Ishikawa (cell line): ENCODE data around the gene APC.

ENCODE experiments used
- CEBPB ChIP-seq: IDR thresholded peaks from 2 replicates; pipeline ENCODE4 v1.6.1; 2012
- CREB1 ChIP-seq: IDR thresholded peaks from 2 replicates; pipeline ENCODE4 v1.6.1; 2012; ENCODE audit warnings: low read depth
- EGR1 ChIP-seq: IDR thresholded peaks from 2 replicates; pipeline ENCODE4 v1.6.1; 2012
- EP300 ChIP-seq: IDR thresholded peaks from 2 replicates; pipeline ENCODE4 v1.6.1; 2012; ENCODE audit warnings: borderline replicate concordance
- FOXM1 ChIP-seq: IDR thresholded peaks from 2 replicates; pipeline ENCODE4 v1.6.1; 2012; ENCODE audit warnings: low read depth, borderline replicate concordance
- NFIC ChIP-seq: IDR thresholded peaks from 2 replicates; pipeline ENCODE4 v1.6.1; 2012
- RAD21 ChIP-seq: IDR thresholded peaks from 2 replicates; pipeline ENCODE4 v1.6.1; 2012; ENCODE audit warnings: low read depth
- TAF1 ChIP-seq: IDR thresholded peaks from 2 replicates; pipeline ENCODE4 v1.6.1; 2012; ENCODE audit warnings: low read depth, mild to moderate bottlenecking
- TCF12 ChIP-seq: IDR thresholded peaks from 2 replicates; pipeline ENCODE4 v1.6.1; 2012; ENCODE audit warnings: low read depth
- TEAD4 ChIP-seq: IDR thresholded peaks from 2 replicates; pipeline ENCODE4 v1.6.1; 2012
- YY1 ChIP-seq: IDR thresholded peaks from 2 replicates; pipeline ENCODE4 v1.6.1; 2012; ENCODE audit warnings: low read depth
- ZBTB7A ChIP-seq: IDR thresholded peaks from 2 replicates; pipeline ENCODE4 v1.6.1; 2012; ENCODE audit warnings: low read depth
- TF ChIP-seq, protein P1 (sequence below): IDR thresholded peaks from 2 replicates; pipeline ENCODE4 v1.6.1; 2012
- TF ChIP-seq, protein P2 (sequence below): IDR thresholded peaks from 2 replicates; pipeline ENCODE4 v1.6.1; 2012
- TF ChIP-seq, protein P3 (sequence below): IDR thresholded peaks from 2 replicates; pipeline ENCODE4 v1.6.1; 2012; ENCODE audit warnings: low read depth, mild to moderate bottlenecking

The APC gene

GRCh38 chr5:112693301-112693700 lies 44.4 kb upstream of the APC start:
- TF ChIP-seq, protein P1, sequence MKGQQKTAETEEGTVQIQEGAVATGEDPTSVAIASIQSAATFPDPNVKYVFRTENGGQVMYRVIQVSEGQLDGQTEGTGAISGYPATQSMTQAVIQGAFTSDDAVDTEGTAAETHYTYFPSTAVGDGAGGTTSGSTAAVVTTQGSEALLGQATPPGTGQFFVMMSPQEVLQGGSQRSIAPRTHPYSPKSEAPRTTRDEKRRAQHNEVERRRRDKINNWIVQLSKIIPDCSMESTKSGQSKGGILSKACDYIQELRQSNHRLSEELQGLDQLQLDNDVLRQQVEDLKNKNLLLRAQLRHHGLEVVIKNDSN: no peak
- TF ChIP-seq FOXM1 (no peak), EGR1 (no peak), NFIC (no peak), TEAD4 (no peak), TCF12 (no peak), ZBTB7A (no peak), EP300 (no peak), RAD21 (no peak), CEBPB (no peak), TAF1 (no peak), YY1 (no peak), CREB1 (no peak)
- TF ChIP-seq, protein P2, sequence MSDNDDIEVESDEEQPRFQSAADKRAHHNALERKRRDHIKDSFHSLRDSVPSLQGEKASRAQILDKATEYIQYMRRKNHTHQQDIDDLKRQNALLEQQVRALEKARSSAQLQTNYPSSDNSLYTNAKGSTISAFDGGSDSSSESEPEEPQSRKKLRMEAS: no peak
- TF ChIP-seq, protein P3, sequence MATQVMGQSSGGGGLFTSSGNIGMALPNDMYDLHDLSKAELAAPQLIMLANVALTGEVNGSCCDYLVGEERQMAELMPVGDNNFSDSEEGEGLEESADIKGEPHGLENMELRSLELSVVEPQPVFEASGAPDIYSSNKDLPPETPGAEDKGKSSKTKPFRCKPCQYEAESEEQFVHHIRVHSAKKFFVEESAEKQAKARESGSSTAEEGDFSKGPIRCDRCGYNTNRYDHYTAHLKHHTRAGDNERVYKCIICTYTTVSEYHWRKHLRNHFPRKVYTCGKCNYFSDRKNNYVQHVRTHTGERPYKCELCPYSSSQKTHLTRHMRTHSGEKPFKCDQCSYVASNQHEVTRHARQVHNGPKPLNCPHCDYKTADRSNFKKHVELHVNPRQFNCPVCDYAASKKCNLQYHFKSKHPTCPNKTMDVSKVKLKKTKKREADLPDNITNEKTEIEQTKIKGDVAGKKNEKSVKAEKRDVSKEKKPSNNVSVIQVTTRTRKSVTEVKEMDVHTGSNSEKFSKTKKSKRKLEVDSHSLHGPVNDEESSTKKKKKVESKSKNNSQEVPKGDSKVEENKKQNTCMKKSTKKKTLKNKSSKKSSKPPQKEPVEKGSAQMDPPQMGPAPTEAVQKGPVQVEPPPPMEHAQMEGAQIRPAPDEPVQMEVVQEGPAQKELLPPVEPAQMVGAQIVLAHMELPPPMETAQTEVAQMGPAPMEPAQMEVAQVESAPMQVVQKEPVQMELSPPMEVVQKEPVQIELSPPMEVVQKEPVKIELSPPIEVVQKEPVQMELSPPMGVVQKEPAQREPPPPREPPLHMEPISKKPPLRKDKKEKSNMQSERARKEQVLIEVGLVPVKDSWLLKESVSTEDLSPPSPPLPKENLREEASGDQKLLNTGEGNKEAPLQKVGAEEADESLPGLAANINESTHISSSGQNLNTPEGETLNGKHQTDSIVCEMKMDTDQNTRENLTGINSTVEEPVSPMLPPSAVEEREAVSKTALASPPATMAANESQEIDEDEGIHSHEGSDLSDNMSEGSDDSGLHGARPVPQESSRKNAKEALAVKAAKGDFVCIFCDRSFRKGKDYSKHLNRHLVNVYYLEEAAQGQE: no peak

DNA sequence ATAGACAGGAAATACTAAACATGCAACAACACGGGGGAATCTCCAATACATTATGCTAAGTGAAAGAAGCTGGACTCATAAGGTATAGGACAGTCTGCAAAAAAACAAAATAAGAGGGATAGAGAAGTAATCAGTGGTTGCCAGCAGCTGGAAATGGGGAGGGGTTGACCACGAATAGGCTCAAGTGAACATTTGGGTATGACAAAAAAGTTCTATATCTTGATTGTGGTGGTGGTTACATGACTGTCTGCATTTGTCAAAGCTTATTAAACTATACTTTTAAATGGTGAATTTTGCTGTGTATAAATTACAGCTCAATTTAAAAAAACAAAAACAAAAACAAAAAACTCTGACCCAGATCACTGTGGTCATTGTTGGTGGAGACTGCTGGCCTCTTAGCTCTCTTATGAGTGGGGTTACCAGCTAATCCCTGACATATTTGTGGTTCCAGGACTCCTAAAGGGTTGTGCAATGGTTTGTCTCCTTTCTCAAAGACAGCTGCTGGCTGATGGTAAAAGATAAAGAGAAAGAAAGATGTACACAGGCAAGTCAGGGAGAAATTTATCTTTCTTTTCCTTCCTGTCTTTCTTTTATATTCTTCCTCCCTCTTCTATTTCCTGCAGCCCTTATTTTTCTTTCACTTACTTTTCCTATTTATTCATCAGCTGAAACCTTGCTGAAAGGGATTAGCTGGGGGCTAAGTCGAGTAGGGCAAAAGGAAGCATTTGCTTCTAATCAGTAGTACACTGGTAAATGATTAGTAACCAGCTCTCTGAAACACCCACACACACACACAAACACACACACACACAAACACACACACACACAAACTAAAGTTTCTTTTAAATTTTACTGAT lies 42.6 kb upstream of the APC start:
- TF ChIP-seq TCF12: no peak
- no peak for TF ChIP-seq EP300
- TF ChIP-seq ZBTB7A: no peak
- no peak for TF ChIP-seq YY1
- TF ChIP-seq CEBPB: no peak
- TF ChIP-seq, protein P1: no peak
- TF ChIP-seq NFIC: no peak
- TF ChIP-seq TEAD4: no peak

DNA sequence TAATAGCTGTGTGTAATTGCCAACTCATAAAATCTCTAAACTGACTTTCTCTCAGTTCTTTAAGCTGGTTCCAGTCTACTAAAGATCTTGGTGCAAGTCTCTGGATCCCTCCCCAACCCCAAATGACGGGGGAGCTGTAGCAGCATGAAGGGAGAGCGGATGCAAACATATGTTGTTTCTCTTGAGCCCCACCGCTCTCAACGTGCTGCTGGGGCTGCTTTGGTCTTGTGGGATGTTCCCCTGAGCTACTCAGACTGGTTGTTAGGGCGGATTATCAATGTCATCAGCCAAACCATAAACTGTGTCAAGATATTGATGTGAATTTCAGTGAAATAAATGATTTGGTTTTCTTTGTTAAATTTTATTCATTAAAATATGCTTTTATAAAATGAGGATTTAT lies 40.9 kb upstream of the APC start:
- TF ChIP-seq TCF12 (no peak), CEBPB (no peak), RAD21 (no peak), CREB1 (no peak), YY1 (no peak), TAF1 (no peak), EGR1 (no peak), EP300 (no peak), TEAD4 (no peak), ZBTB7A (no peak), FOXM1 (no peak), NFIC (no peak)
- TF ChIP-seq, protein P3: no peak
- TF ChIP-seq, protein P1: no peak
- TF ChIP-seq, protein P2: no peak

GRCh38 chr5:112697322-112697721 lies 40.4 kb upstream of the APC start:
- TF ChIP-seq TAF1 (no peak), YY1 (no peak)
- TF ChIP-seq, protein P1: no peak

DNA sequence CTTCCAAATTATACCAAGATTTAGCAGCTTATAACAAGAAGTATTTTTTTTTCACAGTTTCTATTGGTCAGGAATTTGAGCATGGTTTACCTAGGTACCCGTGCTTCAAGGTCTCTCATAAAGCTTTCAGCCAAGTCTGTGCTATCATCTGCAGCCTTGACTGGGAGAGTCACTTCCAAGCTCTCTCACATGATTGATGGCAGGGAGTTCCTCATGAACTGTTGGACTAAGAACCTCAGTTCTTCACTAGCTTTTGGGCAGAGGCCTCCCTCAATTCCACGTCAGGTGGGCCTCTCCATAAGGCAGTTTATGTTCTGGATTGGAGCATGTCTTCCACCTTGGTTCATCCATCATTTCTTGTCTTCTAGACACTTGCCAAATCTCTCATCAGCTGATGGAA lies 39.9 kb upstream of the APC start:
- TF ChIP-seq EP300 (no peak), FOXM1 (no peak), NFIC (no peak), EGR1 (no peak), TEAD4 (no peak), RAD21 (no peak), CREB1 (no peak), CEBPB (no peak), YY1 (no peak), TAF1 (no peak), ZBTB7A (no peak), TCF12 (no peak)
- TF ChIP-seq, protein P1: no peak
- TF ChIP-seq, protein P2: no peak
- TF ChIP-seq, protein P3: no peak
